HEK293T (cell line): Measurements from ENCODE around the gene GOLIM4.

ENCODE experiments used
- ARNT ChIP-seq: fragments of 450-650 bp; IDR thresholded peaks from 2 replicates; pipeline ENCODE4 v1.6.1; 2017; ENCODE audit warnings: mild to moderate bottlenecking
- BHLHE40 ChIP-seq: fragments of 450-650 bp; IDR thresholded peaks from 2 replicates; pipeline ENCODE4 v1.6.1; 2016; ENCODE audit warnings: mild to moderate bottlenecking, moderate library complexity, borderline replicate concordance
- ELF4 ChIP-seq: fragments of 450-650 bp; IDR thresholded peaks from 2 replicates; pipeline ENCODE4 v1.6.1; 2017; ENCODE audit warnings: antibody characterized with exemption
- FOXA1 ChIP-seq: fragments of 450-650 bp; IDR thresholded peaks from 2 replicates; pipeline ENCODE4 v1.6.1; 2016; ENCODE audit warnings: mild to moderate bottlenecking
- FOXK2 ChIP-seq: fragments of 450-650 bp; IDR thresholded peaks from 2 replicates; pipeline ENCODE4 v1.6.1; 2016; ENCODE audit warnings: mild to moderate bottlenecking
- FOXM1 ChIP-seq: fragments of 450-650 bp; IDR thresholded peaks from 2 replicates; pipeline ENCODE4 v1.6.1; 2017; ENCODE audit warnings: mild to moderate bottlenecking, borderline replicate concordance
- HDGF ChIP-seq: fragments of 450-650 bp; IDR thresholded peaks from 2 replicates; pipeline ENCODE4 v1.6.1; 2017; ENCODE audit warnings: antibody characterized with exemption, borderline replicate concordance
- L3MBTL2 ChIP-seq: fragments of 450-650 bp; conservative IDR thresholded peaks from 2 replicates; pipeline ENCODE4 v1.6.1; 2016; ENCODE audit warnings: mild to moderate bottlenecking
- LEF1 ChIP-seq: fragments of 450-650 bp; IDR thresholded peaks from 2 replicates; pipeline ENCODE4 v1.6.1; 2017; ENCODE audit warnings: mild to moderate bottlenecking, borderline replicate concordance
- NFRKB ChIP-seq: fragments of 450-650 bp; IDR thresholded peaks from 2 replicates; pipeline ENCODE4 v1.6.1; 2016; ENCODE audit warnings: mild to moderate bottlenecking, moderate library complexity
- PKNOX1 ChIP-seq: fragments of 450-650 bp; IDR thresholded peaks from 2 replicates; pipeline ENCODE4 v1.6.1; 2016
- SP1 ChIP-seq: fragments of 450-650 bp; IDR thresholded peaks from 2 replicates; pipeline ENCODE4 v1.6.1; 2017
- SUZ12 ChIP-seq: fragments of 450-650 bp; IDR thresholded peaks from 2 replicates; pipeline ENCODE4 v1.6.1; 2016; ENCODE audit warnings: mild to moderate bottlenecking
- TARDBP ChIP-seq: fragments of 450-650 bp; IDR thresholded peaks from 2 replicates; pipeline ENCODE4 v1.6.1; 2016

- TF ChIP-seq SP1, result no peak
- no peak for TF ChIP-seq ELF4
- no peak for TF ChIP-seq SUZ12
- TF ChIP-seq NFRKB, result no peak
- no peak for TF ChIP-seq BHLHE40
- no peak for TF ChIP-seq FOXA1
- TF ChIP-seq FOXM1, result no peak
- TF ChIP-seq TARDBP, result no peak
- no peak for TF ChIP-seq PKNOX1
- no peak for TF ChIP-seq LEF1
- no peak for TF ChIP-seq FOXK2
- TF ChIP-seq ARNT, result no peak
- no peak for TF ChIP-seq L3MBTL2
- no peak for TF ChIP-seq HDGF
Observed at GRCh38 chr3:168068346-168068745, 27.4 kb downstream of the GOLIM4 start.
